Erythroblast (primary cell): Measurements from ENCODE around the gene FAM3D.

Experiments
- GATA1 ChIP-seq: IDR thresholded peaks from 2 replicates; pipeline ENCODE4 v1.6.1; 2011; ENCODE audit warnings: low read depth, mild to moderate bottlenecking, control low read depth, low read length, moderate library complexity
- POLR2A ChIP-seq: IDR thresholded peaks from 2 replicates; pipeline ENCODE4 v1.6.1; 2011; ENCODE audit warnings: mild to moderate bottlenecking, low read length

DNA sequence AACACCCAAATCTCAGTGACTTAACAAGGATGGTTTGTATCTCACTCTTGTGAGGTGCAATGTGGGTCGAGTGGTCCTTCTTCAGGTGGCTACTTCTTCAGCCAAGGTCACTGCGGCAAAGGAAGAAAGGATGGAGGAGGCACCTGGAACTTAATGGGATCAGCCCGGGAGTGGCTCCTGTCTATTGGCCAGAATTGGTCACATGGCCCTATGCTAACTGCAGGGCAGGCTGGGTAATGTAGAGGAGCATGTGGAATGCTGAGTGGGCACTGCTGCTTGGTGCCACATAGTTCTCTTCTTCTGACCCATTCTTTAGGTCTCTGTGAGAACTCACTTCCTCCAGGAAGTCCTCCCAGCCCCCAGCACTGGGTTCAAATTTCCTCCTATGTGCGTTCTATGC lies 20.3 kb upstream of the FAM3D start:
- TF ChIP-seq POLR2A: no peak
- no peak for TF ChIP-seq GATA1
